IMR-90 (cell line): ENCODE data around the gene AKNA. TPM values are rescaled to one million over a fixed set of nuclear protein-coding genes. Genes with fewer than 3 reads are reported as not detected.

Experiments
- ATAC-seq: fragments of 200-7000 bp; cut with Tn5 transposase; 2 replicates; pipeline ENCODE4 v1.9.1; 2020; ENCODE audit warnings: low read depth, mild to moderate bottlenecking, moderate library complexity
- BruUV-seq: library from RNA; stranded (reverse); fragments of 400-500 nt; replicated peaks from 2 replicates; lab custom pipeline; 2021; lab: Mats Ljungman, UMichigan
- CTCF ChIA-PET: fragments of 300-600 bp; formaldehyde crosslinking; extraction: SDS; loops from one replicate; lab custom pipeline; 2021; ENCODE audit warnings: antibody characterized with exemption; lab: Yijun Ruan, JAX
- POLR2A ChIA-PET: fragments of 300-600 bp; sonication (Branson Sonifier 250); formaldehyde crosslinking; loops from one replicate; lab custom pipeline; 2022; ENCODE audit warnings: antibody characterized with exemption; ENCODE audit not compliant: unreplicated experiment; lab: Charles Lee
- DNase-seq: peaks from one replicate; pipeline ENCODE4 v3.0.0; 2013
- H2AFZ ChIP-seq: replicated peaks from 2 replicates; pipeline ENCODE3; 2013; ENCODE audit warnings: low read length, mild to moderate bottlenecking; ENCODE audit not compliant: poor library complexity
- H2AK5ac ChIP-seq: 2 replicates; pipeline ENCODE4 v1.6.1; 2013; ENCODE audit warnings: low read depth, low read length, inconsistent platforms
- H2AK9ac ChIP-seq: replicated peaks from 2 replicates; pipeline ENCODE3; 2013; ENCODE audit warnings: mild to moderate bottlenecking, low read depth, low read length, moderate library complexity; ENCODE audit not compliant: poor library complexity
- H2BK120ac ChIP-seq: 2 replicates; pipeline ENCODE4 v1.6.1; 2013; ENCODE audit warnings: low read depth, low read length, inconsistent platforms
- H2BK15ac ChIP-seq: 3 replicates; pipeline ENCODE4 v1.6.1; 2013; ENCODE audit warnings: low read depth, low read length, inconsistent platforms
- H2BK20ac ChIP-seq: 2 replicates; pipeline ENCODE4 v1.6.1; 2013; ENCODE audit warnings: low read depth, mild to moderate bottlenecking, inconsistent platforms, low read length, moderate library complexity
- H2BK5ac ChIP-seq: 2 replicates; pipeline ENCODE4 v1.6.1; 2013; ENCODE audit warnings: mild to moderate bottlenecking, low read depth, low read length, inconsistent platforms; ENCODE audit not compliant: poor library complexity, severe bottlenecking
- H3K14ac ChIP-seq: replicated peaks from 2 replicates; pipeline ENCODE4 v1.6.1; 2013; ENCODE audit warnings: low read depth, low read length, inconsistent platforms
- H3K18ac ChIP-seq: 2 replicates; pipeline ENCODE4 v1.6.1; 2013; ENCODE audit warnings: low read depth, low read length, control low read depth
- H3K23ac ChIP-seq: 2 replicates; pipeline ENCODE4 v1.6.1; 2013; ENCODE audit warnings: low read depth, low read length, inconsistent platforms
- H3K27ac ChIP-seq: 2 replicates; pipeline ENCODE4 v1.5.1; 2013; ENCODE audit warnings: mild to moderate bottlenecking, control low read depth, low read length; ENCODE audit not compliant: insufficient read depth
- H3K27me3 ChIP-seq: 2 replicates; pipeline ENCODE4 v1.6.1; 2013; ENCODE audit warnings: low read length; ENCODE audit not compliant: control insufficient read depth, insufficient read depth
- H3K36me3 ChIP-seq: 2 replicates; pipeline ENCODE4 v1.6.1; 2013; ENCODE audit warnings: low read length, mixed read lengths; ENCODE audit not compliant: control insufficient read depth, insufficient read depth
- H3K4ac ChIP-seq: 2 replicates; pipeline ENCODE4 v1.6.1; 2013; ENCODE audit warnings: low read depth, low read length, inconsistent platforms
- H3K4me1 ChIP-seq: 2 replicates; pipeline ENCODE4 v1.6.1; 2013; ENCODE audit warnings: low read length, mixed read lengths; ENCODE audit not compliant: control insufficient read depth, insufficient read depth
- H3K4me2 ChIP-seq: 2 replicates; pipeline ENCODE4 v1.6.1; 2013; ENCODE audit warnings: low read depth, mild to moderate bottlenecking, control low read depth, low read length, moderate library complexity
- H3K4me3 ChIP-seq: 2 replicates; pipeline ENCODE4 v1.5.1; 2013; ENCODE audit warnings: low read depth, mild to moderate bottlenecking, control low read depth, low read length, moderate library complexity; ENCODE audit not compliant: insufficient read depth
- H3K56ac ChIP-seq: 2 replicates; pipeline ENCODE4 v1.6.1; 2013; ENCODE audit warnings: low read length, inconsistent platforms; ENCODE audit not compliant: insufficient read depth; ENCODE audit errors: extremely low read depth
- H3K79me1 ChIP-seq, 2 experiments: 2 replicates each; pipeline ENCODE4 v1.6.1; 2013; ENCODE audit warnings: low read length in 2 of 2, inconsistent platforms in 1 of 2, low read depth in 1 of 2
- H3K9ac ChIP-seq: 2 replicates; pipeline ENCODE4 v1.6.1; 2013; ENCODE audit warnings: low read depth, low read length, control low read depth
- H3K9me1 ChIP-seq: 2 replicates; pipeline ENCODE4 v1.6.1; 2013; ENCODE audit warnings: low read length, inconsistent platforms; ENCODE audit not compliant: insufficient read depth
- H3K9me3 ChIP-seq: 2 replicates; pipeline ENCODE4 v1.6.1; 2013; ENCODE audit warnings: low read length; ENCODE audit not compliant: control insufficient read depth, insufficient read depth
- H4K20me1 ChIP-seq: 2 replicates; pipeline ENCODE4 v1.6.1; 2013; ENCODE audit warnings: low read length, inconsistent platforms; ENCODE audit not compliant: insufficient read depth
- H4K5ac ChIP-seq: 2 replicates; pipeline ENCODE4 v1.6.1; 2013; ENCODE audit warnings: mild to moderate bottlenecking, low read depth, low read length, control low read depth
- H4K8ac ChIP-seq, 2 experiments: 2 replicates each; pipeline ENCODE4 v1.6.1; 2013; ENCODE audit warnings: low read depth in 2 of 2, low read length in 2 of 2, control low read depth in 1 of 2, inconsistent platforms in 1 of 2
- H4K91ac ChIP-seq: 2 replicates; pipeline ENCODE4 v1.6.1; 2013; ENCODE audit warnings: low read depth, low read length, inconsistent platforms; ENCODE audit not compliant: insufficient read depth
- BHLHE40 ChIP-seq: fragments of 150-350 bp; IDR thresholded peaks from 2 replicates; pipeline ENCODE4 v1.6.1; 2016; ENCODE audit warnings: mild to moderate bottlenecking, low read depth, low read length
- CEBPB ChIP-seq: IDR thresholded peaks from 2 replicates; pipeline ENCODE4 v1.6.1; 2012; ENCODE audit warnings: low read depth, low read length, improper control_type of control experiment
- CHD1 ChIP-seq: IDR thresholded peaks from 2 replicates; pipeline ENCODE4 v1.6.1; 2012; ENCODE audit warnings: low read depth, low read length, improper control_type of control experiment
- FOS ChIP-seq: fragments of 150-350 bp; IDR thresholded peaks from 2 replicates; pipeline ENCODE4 v1.6.1; 2016; ENCODE audit warnings: low read depth, low read length
- MAFK ChIP-seq: IDR thresholded peaks from 2 replicates; pipeline ENCODE4 v1.6.1; 2012; ENCODE audit warnings: low read depth, low read length, improper control_type of control experiment
- MAZ ChIP-seq: IDR thresholded peaks from 2 replicates; pipeline ENCODE4 v1.6.1; 2012; ENCODE audit warnings: low read depth, mild to moderate bottlenecking, low read length, improper control_type of control experiment, moderate library complexity, borderline replicate concordance
- MXI1 ChIP-seq: IDR thresholded peaks from 2 replicates; pipeline ENCODE4 v1.6.1; 2012; ENCODE audit warnings: low read depth, mild to moderate bottlenecking, low read length, moderate library complexity, borderline replicate concordance
- NFE2L2 ChIP-seq: fragments of 150-350 bp; IDR thresholded peaks from 2 replicates; pipeline ENCODE4 v1.6.1; 2016; ENCODE audit warnings: low read depth, mild to moderate bottlenecking, low read length
- POLR2A ChIP-seq: IDR thresholded peaks from 2 replicates; pipeline ENCODE4 v1.6.1; 2012; ENCODE audit warnings: mild to moderate bottlenecking, low read depth, low read length
- RAD21 ChIP-seq: IDR thresholded peaks from 2 replicates; pipeline ENCODE4 v1.6.1; 2012; ENCODE audit warnings: low read length, improper control_type of control experiment
- RCOR1 ChIP-seq: IDR thresholded peaks from 2 replicates; pipeline ENCODE4 v1.6.1; 2012; ENCODE audit warnings: mild to moderate bottlenecking, low read length, improper control_type of control experiment; ENCODE audit not compliant: insufficient replicate concordance
- RFX5 ChIP-seq: IDR thresholded peaks from 2 replicates; pipeline ENCODE4 v1.8.0; 2012; ENCODE audit warnings: low read depth, mild to moderate bottlenecking, low read length, moderate library complexity
- SMC3 ChIP-seq: fragments of 150-350 bp; IDR thresholded peaks from 2 replicates; pipeline ENCODE4 v1.6.1; 2016; ENCODE audit warnings: low read depth, mild to moderate bottlenecking, antibody characterized with exemption, low read length, moderate library complexity
- WGBS, 2 experiments: methylation state at CpG; one replicate each; pipeline versions ENCODE4 v1.1.5 to v1.1.7; 2013; ENCODE audit warnings: missing lambda C conversion rate in 2 of 2; ENCODE audit not compliant: insufficient read length in 1 of 2; ENCODE audit errors: extremely low coverage in 2 of 2; 5-methylcytosine and 5-hydroxymethylcytosine counted together
- dilution Hi-C: fragments of 300-500 bp; cut with HindIII; formaldehyde crosslinking; loops from one replicate; pipeline ENCODE4 v1.14.3; 2018; ENCODE audit warnings: low sequenced_read_pairs; ENCODE audit not compliant: unreplicated experiment
- in situ Hi-C: fragments of 300-500 bp; cut with MboI; formaldehyde crosslinking; loops from 3 replicates; pipeline ENCODE4 v1.14.3; 2019; ENCODE audit warnings: low sequenced_read_pairs, inconsistent platforms, mixed read lengths
- intact Hi-C: fragments of 100-400 bp; cut with micrococcal nuclease; formaldehyde crosslinking; loops from 2 replicates; pipeline ENCODE4 v1.10.0; 2022
- polyA plus RNA-seq, 3 experiments: library from polyadenylated mRNA; depleted of rRNA; stranded (reverse); fragments of >200 nt; gene quantifications; 2 replicates each; pipeline ENCODE4 v1.2.3, GENCODE V29; 2012; ENCODE audit warnings: low replicate concordance in 1 of 3
- total RNA-seq: library from RNA; depleted of rRNA; stranded (reverse); fragments of >200 nt; gene quantifications from 2 replicates; pipeline ENCODE4 v1.2.3, GENCODE V29; 2012
- TF ChIP-seq, protein P1 (sequence below): conservative IDR thresholded peaks from 2 replicates; pipeline ENCODE4 v1.5.1; 2012; ENCODE audit warnings: mild to moderate bottlenecking, low read depth, low read length, improper control_type of control experiment
- TF ChIP-seq, protein P2 (sequence below): fragments of 150-350 bp; IDR thresholded peaks from 2 replicates; pipeline ENCODE4 v1.6.1; 2017; ENCODE audit warnings: mild to moderate bottlenecking, antibody characterized with exemption, low read length, low read depth
- TF ChIP-seq, protein P3 (sequence below): fragments of 150-350 bp; IDR thresholded peaks from 2 replicates; pipeline ENCODE4 v1.6.1; 2016; ENCODE audit warnings: low read depth, mild to moderate bottlenecking, low read length, moderate library complexity, borderline replicate concordance

The AKNA gene
- total and polyA plus RNA-seq, 2 of the 4 experiments (the other 2 are of a cell fraction): 2.7 to 7.3 TPM

DNA sequence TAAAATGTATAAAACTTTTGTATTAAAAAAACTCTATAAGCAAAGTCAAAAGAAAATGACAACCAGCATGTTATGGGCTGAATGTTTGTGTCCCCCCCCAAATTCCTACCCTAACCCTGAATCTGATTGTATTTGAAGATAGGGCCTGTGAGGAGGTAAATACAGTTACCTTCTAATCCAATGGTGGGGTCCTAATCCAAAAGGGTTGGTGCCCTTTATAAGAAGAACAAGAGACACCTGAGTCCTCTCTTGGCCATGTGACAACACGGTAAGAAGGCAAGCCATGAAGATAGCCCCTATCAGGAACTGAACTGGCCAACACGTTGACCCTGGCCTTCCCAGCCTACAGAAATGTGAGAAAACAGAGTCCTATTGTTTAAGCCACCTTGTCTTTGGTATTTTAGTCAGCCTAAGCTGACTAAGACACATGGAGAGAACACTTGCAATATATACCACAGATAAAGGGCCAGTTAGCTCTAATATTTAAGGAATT, 49.7 kb upstream of the AKNA start:
- no peaks in the 10 kb centered on the region for H3K36me3 ChIP-seq
- H3K79me1 ChIP-seq: no peaks in the 10 kb centered on the region
- H3K56ac ChIP-seq: no peak overlapping the region
- no peak overlapping the region for H4K5ac ChIP-seq
- H3K23ac ChIP-seq: no peak overlapping the region
- H3K27ac ChIP-seq: no peak overlapping the region
- H2AK5ac ChIP-seq: no peak overlapping the region
- in situ Hi-C loops (loop anchor here (10.0 to 25.0 kb wide), 2 partner anchors 207 to 1075 kb away; no protein-coding TSS in a partner anchor), intact Hi-C loops (loop anchor here (10.0 kb wide), 2 partner anchors 467 to 577 kb away; no protein-coding TSS in a partner anchor), dilution Hi-C loops (no loop called here)
- H3K4ac ChIP-seq: no peak overlapping the region
- H2BK20ac ChIP-seq: no peak overlapping the region
- no peak overlapping the region for H2BK5ac ChIP-seq
- DNase-seq (no peak), ATAC-seq (no peak)
- no peak overlapping the region for H3K14ac ChIP-seq
- H2AFZ ChIP-seq: no peak overlapping the region
- no CpG with 5 or more reads among the region's 2 CpGs for WGBS, 2 experiments
- peaks cover 2% of the 10 kb centered on the region; the same call in 1 of the 2 replicates for H3K27me3 ChIP-seq
- no TSS peak for BruUV-seq
- no peak overlapping the region for H3K4me3 ChIP-seq
- H4K20me1 ChIP-seq: peaks cover 3% of the 10 kb centered on the region; the same call in 1 of the 2 replicates
- no peak overlapping the region for H2BK15ac ChIP-seq
- no peak overlapping the region for H3K4me2 ChIP-seq
- ChIA-PET CTCF (interaction anchor here (1.6 to 3.6 kb wide), 2 partner anchors 32 to 216 kb away, joined by 3 to 27 read pairs; no protein-coding TSS in a partner anchor), POLR2A (no interaction called here)
- H4K8ac ChIP-seq: no peak overlapping the region
- no peak overlapping the region for H2AK9ac ChIP-seq
- TF ChIP-seq NFE2L2 (no peak), SMC3 (no peak), CHD1 (no peak), POLR2A (no peak), CEBPB (no peak), BHLHE40 (no peak), MAFK (no peak), RAD21 (no peak), MAZ (no peak), RCOR1 (no peak), MXI1 (no peak), RFX5 (no peak), FOS (no peak)
- TF ChIP-seq, protein P1, sequence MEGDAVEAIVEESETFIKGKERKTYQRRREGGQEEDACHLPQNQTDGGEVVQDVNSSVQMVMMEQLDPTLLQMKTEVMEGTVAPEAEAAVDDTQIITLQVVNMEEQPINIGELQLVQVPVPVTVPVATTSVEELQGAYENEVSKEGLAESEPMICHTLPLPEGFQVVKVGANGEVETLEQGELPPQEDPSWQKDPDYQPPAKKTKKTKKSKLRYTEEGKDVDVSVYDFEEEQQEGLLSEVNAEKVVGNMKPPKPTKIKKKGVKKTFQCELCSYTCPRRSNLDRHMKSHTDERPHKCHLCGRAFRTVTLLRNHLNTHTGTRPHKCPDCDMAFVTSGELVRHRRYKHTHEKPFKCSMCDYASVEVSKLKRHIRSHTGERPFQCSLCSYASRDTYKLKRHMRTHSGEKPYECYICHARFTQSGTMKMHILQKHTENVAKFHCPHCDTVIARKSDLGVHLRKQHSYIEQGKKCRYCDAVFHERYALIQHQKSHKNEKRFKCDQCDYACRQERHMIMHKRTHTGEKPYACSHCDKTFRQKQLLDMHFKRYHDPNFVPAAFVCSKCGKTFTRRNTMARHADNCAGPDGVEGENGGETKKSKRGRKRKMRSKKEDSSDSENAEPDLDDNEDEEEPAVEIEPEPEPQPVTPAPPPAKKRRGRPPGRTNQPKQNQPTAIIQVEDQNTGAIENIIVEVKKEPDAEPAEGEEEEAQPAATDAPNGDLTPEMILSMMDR: no peak
- TF ChIP-seq, protein P2, sequence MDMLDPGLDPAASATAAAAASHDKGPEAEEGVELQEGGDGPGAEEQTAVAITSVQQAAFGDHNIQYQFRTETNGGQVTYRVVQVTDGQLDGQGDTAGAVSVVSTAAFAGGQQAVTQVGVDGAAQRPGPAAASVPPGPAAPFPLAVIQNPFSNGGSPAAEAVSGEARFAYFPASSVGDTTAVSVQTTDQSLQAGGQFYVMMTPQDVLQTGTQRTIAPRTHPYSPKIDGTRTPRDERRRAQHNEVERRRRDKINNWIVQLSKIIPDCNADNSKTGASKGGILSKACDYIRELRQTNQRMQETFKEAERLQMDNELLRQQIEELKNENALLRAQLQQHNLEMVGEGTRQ: no peak
- TF ChIP-seq, protein P3, sequence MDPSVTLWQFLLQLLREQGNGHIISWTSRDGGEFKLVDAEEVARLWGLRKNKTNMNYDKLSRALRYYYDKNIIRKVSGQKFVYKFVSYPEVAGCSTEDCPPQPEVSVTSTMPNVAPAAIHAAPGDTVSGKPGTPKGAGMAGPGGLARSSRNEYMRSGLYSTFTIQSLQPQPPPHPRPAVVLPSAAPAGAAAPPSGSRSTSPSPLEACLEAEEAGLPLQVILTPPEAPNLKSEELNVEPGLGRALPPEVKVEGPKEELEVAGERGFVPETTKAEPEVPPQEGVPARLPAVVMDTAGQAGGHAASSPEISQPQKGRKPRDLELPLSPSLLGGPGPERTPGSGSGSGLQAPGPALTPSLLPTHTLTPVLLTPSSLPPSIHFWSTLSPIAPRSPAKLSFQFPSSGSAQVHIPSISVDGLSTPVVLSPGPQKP: no peak
- no peak overlapping the region for H4K91ac ChIP-seq
- no peaks in the 10 kb centered on the region for H3K9me3 ChIP-seq
- H3K9ac ChIP-seq: no peak overlapping the region
- no peaks in the 10 kb centered on the region for H3K9me1 ChIP-seq
- H2BK120ac ChIP-seq: no peak overlapping the region
- no peak overlapping the region for H3K18ac ChIP-seq
- no peaks in the 10 kb centered on the region for H3K4me1 ChIP-seq
